SJCRH30 (cell line): ENCODE results near the gene BRAF. TPM values are rescaled to one million over a fixed set of nuclear protein-coding genes. Genes with fewer than 3 reads are reported as not detected.
"Not testable (repeated sequence)": the region's sequence is repeated elsewhere in the genome, so short reads cannot be mapped to it uniquely, and the experiment has no call there.

Experiments
- DNase-seq, 2 experiments: peaks; one replicate each; pipeline ENCODE4 v3.0.0-alpha.2; 2015 to 2020
- H3K27ac ChIP-seq: fragments of 250-450 bp; sonication (Bioruptor Pico); 2 replicates; pipeline ENCODE4 v1.5.1; 2020; ENCODE audit warnings: mild to moderate bottlenecking, moderate library complexity
- H3K27me3 ChIP-seq: fragments of 250-450 bp; sonication (Bioruptor Pico); 2 replicates; pipeline ENCODE4 v1.5.1; 2020; ENCODE audit warnings: mild to moderate bottlenecking, moderate library complexity
- H3K36me3 ChIP-seq: fragments of 250-450 bp; sonication (Bioruptor Pico); 2 replicates; pipeline ENCODE4 v1.5.1; 2020; ENCODE audit warnings: mild to moderate bottlenecking, moderate library complexity
- H3K4me1 ChIP-seq: fragments of 250-450 bp; sonication (Bioruptor Pico); 2 replicates; pipeline ENCODE4 v1.5.1; 2020; ENCODE audit warnings: mild to moderate bottlenecking, moderate library complexity
- H3K4me3 ChIP-seq: fragments of 250-450 bp; sonication (Bioruptor Pico); 2 replicates; pipeline ENCODE4 v1.5.1; 2020; ENCODE audit warnings: mild to moderate bottlenecking, moderate library complexity
- H3K9me3 ChIP-seq: fragments of 250-450 bp; sonication (Bioruptor Pico); replicated peaks from 2 replicates; pipeline ENCODE4 v1.5.1; 2020; ENCODE audit warnings: mild to moderate bottlenecking, moderate library complexity
- total RNA-seq: library from RNA; depleted of rRNA; stranded (reverse); fragments of >200 nt; shearing (Covaris generic); gene quantifications from 2 replicates; pipeline ENCODE4 v1.2.3, GENCODE V29; 2014

BRAF gene
- total RNA-seq, 1 experiment from 2014 or later: 26.2 TPM

DNA sequence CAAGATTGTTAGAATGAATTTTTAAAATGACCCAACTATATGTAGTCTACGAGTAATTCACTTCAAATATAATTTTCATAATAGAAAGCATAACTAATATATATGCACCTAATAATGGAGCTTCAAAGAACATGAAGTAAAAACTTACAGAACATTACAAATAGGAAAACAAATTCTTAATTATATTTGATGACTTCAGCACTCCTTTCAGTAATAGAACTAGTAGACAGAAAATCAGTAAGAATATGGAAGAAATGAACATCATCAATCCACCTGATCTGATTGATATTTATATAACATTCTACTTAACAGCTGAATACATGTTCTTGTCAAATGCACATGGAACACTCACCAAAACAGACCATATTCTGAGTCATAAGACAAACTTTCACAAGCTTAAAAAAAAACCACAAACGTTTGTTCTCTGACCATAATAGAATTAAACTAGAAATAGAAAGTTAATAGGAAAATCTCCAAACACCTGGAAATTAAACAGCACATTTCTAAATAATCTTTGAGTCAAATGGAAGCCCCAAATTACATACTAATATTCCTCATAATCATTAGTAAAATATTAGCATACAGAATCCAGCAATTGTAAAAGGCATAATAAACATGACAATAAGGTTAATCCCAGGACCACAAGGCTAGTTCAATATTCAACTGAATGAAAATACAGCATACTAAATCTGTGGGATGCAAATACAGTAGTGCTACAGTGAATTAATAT is 48.0 kb downstream of the BRAF start:
- 0 out of 2 replicates have a peak, but pooled peaks cover 2% of the 10 kb centered on the region for H3K9me3 ChIP-seq
- DNase-seq: peak in 1 of 2 experiments; percentile 42
- 0 out of 2 replicates have a peak, but pooled peaks cover 2% of the 10 kb centered on the region for H3K36me3 ChIP-seq
- no peaks in the 10 kb centered on the region for H3K27me3 ChIP-seq
- H3K4me3 ChIP-seq: no peak overlapping the region
- peaks cover 6% of the 10 kb centered on the region; the same call in 1 of the 2 replicates for H3K4me1 ChIP-seq
- no peak overlapping the region for H3K27ac ChIP-seq

DNA sequence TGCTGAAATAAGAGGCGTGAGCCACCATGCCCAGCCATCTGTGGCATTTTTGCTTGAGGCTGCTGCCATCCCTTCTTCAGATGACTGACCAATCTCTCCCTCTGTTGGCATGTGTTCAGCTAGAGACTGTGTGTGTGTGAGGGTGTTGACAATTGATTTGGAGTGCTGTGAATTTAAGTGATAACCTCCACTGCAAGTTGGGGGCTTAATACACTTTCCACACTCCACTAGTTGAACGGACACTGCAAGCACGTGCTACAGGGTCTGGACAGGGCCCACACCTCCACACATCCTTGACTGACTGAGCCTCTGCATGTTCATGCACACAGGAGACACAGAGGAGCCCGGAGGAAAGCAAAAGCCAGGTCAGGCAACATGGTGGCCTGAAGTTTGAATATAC is 51.3 kb downstream of the BRAF start:
- no peaks in the 10 kb centered on the region for H3K9me3 ChIP-seq
- no peaks in the 10 kb centered on the region for H3K36me3 ChIP-seq
- H3K27ac ChIP-seq: no peak overlapping the region
- no peak overlapping the region for H3K4me3 ChIP-seq
- no peaks in the 10 kb centered on the region for H3K27me3 ChIP-seq
- peaks cover 6% of the 10 kb centered on the region; the same call in 1 of the 2 replicates for H3K4me1 ChIP-seq
- no peak for DNase-seq

DNA sequence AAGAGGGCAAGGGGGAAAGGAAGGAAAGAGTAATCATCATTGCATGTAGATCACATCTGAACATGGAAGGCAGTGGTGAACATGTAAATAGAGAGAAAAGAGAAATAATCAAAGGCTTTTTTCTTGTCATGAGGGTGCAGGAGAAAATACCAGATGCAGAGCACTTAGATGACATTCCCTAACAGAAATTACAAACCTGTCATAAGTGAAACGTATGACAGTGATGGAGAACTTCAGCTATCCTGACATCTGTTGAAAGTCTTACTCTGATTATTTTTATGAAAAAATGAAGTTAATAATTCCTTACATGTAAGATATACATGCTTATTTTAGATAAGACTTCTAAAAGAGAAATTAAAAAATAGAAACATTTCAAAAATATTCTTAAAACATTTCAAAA is 54.7 kb downstream of the BRAF start:
- Histone ChIP-seq H3K27ac (no peak overlapping the region), H3K4me3 (no peak overlapping the region), H3K4me1 (no peaks in the 10 kb centered on the region), H3K27me3 (no peaks in the 10 kb centered on the region), H3K36me3 (no peaks in the 10 kb centered on the region), H3K9me3 (no peaks in the 10 kb centered on the region)
- no peak for DNase-seq

DNA sequence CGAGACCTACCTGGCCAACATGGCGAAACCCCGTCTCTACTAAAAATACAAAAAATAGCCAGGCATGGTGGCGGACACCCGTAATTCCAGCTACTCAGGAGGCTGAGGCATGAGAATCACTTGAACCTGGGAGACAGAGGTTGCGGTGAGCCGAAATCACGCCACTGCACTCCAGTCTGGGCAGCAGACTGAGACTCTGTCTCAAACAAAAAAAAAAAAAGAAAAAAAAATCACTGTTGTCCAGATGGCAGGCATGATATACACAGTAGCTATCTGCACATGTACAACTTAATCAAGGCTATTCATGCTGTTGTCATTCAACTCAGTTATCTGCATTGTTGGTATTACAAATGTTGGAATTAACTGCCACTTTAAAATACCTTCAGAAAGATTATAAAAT is 55.3 kb downstream of the BRAF start:
- Histone ChIP-seq H3K27ac (no peak overlapping the region), H3K27me3 (no peaks in the 10 kb centered on the region), H3K9me3 (no peaks in the 10 kb centered on the region), H3K4me1 (no peaks in the 10 kb centered on the region), H3K36me3 (no peaks in the 10 kb centered on the region), H3K4me3 (no peak overlapping the region)
- DNase-seq: no peak

DNA sequence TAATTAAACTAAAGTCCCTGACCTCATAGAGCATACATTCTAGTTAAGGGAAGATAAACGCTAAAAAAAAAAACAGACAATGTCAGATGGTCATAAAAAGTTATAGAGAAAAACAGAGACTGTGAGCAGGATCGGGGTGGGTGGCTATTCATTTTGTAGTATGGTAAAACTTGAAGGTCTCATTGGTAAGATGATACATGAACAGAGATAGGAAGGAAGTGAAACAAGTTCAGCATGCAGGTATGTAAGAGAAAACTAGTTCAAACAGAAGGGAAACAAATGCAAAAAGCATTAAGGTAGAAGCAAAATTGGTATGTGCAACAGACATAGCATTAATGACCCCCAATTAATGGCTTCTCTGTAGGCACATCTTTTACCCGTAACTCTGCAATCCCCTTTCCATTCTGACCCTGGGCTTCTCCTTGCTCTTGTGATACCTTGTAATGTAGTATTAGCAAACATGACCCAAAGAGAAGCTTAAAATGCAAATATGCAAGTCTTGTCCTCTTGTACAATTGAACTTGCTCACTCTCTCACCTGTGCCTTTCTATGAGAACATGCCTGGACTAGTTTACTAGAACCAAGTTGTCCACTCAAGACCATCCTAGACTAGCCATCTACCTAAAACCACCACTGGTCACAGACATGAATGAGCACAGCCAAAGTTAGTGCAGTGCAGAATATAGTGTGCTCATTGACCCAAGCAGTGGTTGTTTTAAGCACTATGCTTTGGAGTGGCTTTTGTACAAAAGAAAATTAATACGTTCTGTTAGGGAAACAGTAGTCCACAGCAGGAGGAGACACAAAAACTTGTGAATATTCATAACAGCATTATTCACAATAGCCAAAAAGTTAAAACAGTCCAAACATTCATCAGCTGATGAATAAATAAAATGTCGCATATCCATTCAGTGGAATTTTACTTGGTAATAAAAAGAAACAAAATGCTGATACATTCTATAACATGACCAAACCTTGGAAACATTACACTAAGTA is 57.0 kb downstream of the BRAF start:
- no peaks in the 10 kb centered on the region for H3K4me1 ChIP-seq
- DNase-seq: no peak
- H3K4me3 ChIP-seq: no peak overlapping the region
- no peaks in the 10 kb centered on the region for H3K36me3 ChIP-seq
- H3K9me3 ChIP-seq: no peaks in the 10 kb centered on the region
- no peaks in the 10 kb centered on the region for H3K27me3 ChIP-seq
- H3K27ac ChIP-seq: no peak overlapping the region

DNA sequence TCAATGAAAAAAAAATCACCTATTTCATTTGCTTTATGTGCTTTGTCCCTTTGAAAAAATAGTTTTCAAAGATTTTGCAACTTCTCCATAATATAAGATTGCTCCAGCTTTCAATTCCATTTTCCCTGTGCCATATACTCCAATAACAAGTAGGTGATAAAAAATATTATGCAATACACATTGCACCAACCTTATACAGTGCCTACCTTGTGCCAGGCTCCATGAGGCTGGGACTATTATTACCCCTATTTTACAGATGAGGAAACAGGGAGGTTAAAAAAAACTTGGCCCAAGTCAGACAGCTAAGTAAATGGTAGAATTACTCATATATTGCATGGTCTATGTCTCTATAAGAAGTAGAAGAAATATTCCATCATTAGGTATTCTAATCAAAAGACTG is 57.8 kb downstream of the BRAF start:
- DNase-seq: no peak
- Histone ChIP-seq H3K27me3 (no peaks in the 10 kb centered on the region), H3K27ac (no peak overlapping the region), H3K36me3 (no peaks in the 10 kb centered on the region), H3K4me1 (no peaks in the 10 kb centered on the region), H3K9me3 (no peaks in the 10 kb centered on the region), H3K4me3 (no peak overlapping the region)

DNA sequence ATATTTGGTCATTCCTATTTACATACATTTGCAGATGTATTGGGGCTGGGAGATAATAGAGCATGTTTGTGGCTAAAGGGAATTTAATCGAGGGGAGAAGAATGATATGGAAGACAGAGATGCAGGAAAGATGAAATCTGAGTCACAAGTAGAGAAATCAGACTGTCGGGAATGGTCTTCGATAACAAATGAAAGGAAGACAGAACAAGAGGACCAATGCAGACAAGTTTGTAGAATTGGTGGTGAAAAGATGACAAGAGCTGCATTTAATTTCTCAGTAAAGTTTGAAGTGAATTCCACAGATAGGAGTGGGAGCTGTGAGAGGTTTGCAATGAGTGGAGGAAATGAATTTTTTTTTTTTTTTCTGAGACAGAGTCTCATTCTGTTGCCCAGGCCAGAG is 60.0 kb downstream of the BRAF start:
- Histone ChIP-seq H3K9me3 (no peaks in the 10 kb centered on the region), H3K27ac (no peak overlapping the region), H3K36me3 (no peaks in the 10 kb centered on the region), H3K27me3 (no peaks in the 10 kb centered on the region), H3K4me3 (no peak overlapping the region), H3K4me1 (no peaks in the 10 kb centered on the region)
- DNase-seq: no peak

DNA sequence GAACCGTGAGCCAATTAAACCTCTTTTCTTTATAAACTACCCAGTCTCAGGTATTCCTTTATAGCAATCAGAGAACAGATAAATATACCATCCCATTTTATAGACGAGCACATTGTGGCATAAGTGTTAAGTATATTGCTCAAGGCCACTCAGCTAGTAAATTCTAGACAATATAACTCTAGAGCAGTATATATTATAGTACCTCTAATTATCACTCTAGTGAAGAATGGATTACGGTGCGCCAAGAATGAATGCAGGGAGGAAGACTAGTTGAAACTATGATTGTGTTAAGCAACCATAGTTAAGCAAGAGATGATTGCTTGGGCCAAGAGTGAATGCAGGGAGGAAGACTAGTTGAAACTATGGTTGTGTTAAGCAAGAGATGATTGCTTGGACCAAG is 60.9 kb downstream of the BRAF start:
- no peak for DNase-seq
- no peaks in the 10 kb centered on the region for H3K36me3 ChIP-seq
- H3K4me3 ChIP-seq: no peak overlapping the region
- no peaks in the 10 kb centered on the region for H3K9me3 ChIP-seq
- no peaks in the 10 kb centered on the region for H3K27me3 ChIP-seq
- H3K27ac ChIP-seq: no peak overlapping the region
- H3K4me1 ChIP-seq: no peaks in the 10 kb centered on the region

DNA sequence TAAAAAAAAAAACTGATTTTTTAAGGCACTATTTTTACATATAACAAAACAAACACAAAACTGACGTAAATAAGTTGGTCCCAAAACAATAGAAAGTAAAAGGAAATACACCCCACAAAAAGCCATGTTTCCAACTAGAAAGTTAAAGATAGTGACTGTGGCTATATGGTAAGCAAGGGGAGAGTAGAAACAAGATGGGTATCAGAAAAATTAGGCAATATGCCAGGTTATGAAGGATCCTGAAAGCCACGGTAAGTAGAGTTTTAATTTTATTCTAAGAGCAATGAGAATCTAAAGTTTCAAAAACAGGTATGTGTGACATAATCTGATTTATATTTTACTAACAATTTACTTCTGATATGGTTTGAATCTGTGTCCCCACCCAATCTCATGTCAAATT is 61.5 kb downstream of the BRAF start:
- no peaks in the 10 kb centered on the region for H3K36me3 ChIP-seq
- H3K4me3 ChIP-seq: no peak overlapping the region
- no peak for DNase-seq
- H3K27ac ChIP-seq: no peak overlapping the region
- no peaks in the 10 kb centered on the region for H3K4me1 ChIP-seq
- H3K9me3 ChIP-seq: no peaks in the 10 kb centered on the region
- no peaks in the 10 kb centered on the region for H3K27me3 ChIP-seq

DNA sequence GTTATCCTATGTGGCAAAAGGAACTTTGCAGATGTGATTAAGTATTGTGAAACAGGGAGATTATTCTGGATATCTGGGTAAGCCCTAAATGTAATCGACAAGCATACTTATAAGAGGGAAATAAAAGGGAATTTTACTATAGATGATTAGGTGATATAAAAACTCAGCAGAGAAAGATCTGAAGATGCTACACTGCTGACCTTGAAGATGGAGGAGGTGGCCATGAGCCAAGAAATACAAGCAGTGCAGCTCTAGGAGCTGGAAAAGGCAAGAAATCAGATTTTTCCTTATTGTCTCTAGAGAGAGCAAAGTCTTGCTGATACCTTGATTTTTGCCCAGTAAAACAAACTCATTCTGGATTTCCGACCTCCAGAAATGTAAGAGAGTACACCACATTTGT is 67.7 kb downstream of the BRAF start:
- no peaks in the 10 kb centered on the region for H3K9me3 ChIP-seq

DNA sequence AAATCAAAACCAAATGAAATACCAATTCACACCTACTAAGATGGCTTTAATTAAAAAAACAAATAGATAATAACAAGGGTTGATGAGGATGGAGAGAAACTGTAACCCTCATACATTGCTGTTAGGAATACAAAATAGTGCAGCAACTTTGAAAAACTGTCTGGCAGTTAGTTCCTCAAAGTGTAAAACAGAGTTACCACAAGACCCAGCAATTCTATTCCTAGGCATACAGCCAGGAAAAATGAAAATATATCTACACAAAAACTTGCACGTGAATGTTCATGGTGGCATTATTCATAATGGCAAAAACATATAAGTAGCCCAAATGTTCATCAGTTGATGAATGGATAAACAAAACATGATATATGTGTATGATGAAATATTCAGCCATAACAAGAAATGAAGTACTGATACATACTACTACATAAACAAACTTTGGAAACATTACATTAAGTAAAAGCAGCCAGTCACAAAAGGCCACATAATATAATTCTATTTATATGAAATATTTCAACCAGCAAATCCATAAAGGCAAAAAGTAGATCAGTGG is 83.5 kb downstream of the BRAF start:
- DNase-seq: no peak
- Histone ChIP-seq H3K4me3 (no peak overlapping the region), H3K4me1 (no peaks in the 10 kb centered on the region), H3K36me3 (peaks cover 18% of the 10 kb centered on the region; the same call in 1 of the 2 replicates), H3K27ac (no peak overlapping the region), H3K9me3 (0 out of 2 replicates have a peak, but pooled peaks cover 3% of the 10 kb centered on the region), H3K27me3 (no peaks in the 10 kb centered on the region)

More for the DNA sequence above, 67.7 kb downstream of the BRAF start:
- Histone ChIP-seq H3K36me3 (no peaks in the 10 kb centered on the region), H3K27ac (no peak overlapping the region), H3K4me1 (no peaks in the 10 kb centered on the region), H3K4me3 (no peak overlapping the region), H3K27me3 (no peaks in the 10 kb centered on the region)
- DNase-seq: no peak

DNA sequence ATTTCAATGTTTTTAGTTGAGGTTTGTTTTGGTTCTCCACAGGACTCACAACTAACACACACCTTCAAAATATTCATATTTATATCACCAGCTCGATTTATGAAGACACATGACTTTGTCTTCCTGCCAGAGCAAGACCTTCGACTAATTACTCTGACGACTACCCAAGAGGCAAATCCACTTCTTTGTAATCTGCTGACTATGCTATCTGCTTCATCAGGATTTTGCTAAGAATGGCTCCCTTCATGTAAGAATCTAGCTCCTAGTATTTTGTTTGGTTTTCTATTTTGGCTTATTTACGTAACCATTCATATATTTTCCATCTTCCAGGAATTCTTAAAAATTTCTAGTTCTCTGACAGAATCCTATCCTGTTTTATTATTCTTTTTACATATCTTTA is 93.0 kb downstream of the BRAF start:
- H3K9me3 ChIP-seq: no peaks in the 10 kb centered on the region; the same call in 1 of the 2 replicates
- H3K27ac ChIP-seq: no peak overlapping the region
- H3K4me1 ChIP-seq: no peaks in the 10 kb centered on the region
- H3K36me3 ChIP-seq: peaks cover 33% of the 10 kb centered on the region
- H3K4me3 ChIP-seq: no peak overlapping the region
- no peak for DNase-seq
- H3K27me3 ChIP-seq: no peaks in the 10 kb centered on the region

DNA sequence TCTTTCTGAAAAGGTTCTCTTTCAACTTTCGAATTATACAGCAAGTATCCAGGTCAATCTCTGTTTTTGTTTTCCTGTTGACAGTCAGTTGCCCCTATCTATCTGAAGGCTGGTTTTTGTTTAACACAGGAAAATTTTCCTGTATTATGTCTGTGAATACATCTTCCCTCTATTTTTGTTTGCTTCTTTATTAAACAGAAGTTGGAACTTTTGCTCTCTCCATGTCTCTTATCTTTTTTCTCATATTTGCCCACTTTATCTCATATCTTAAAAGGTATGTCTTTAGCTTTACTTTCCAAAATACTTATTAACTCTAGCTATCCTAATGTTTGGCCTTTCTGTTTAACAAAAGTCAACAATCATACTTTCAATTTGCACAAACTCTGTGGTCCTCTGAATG is 95.0 kb downstream of the BRAF start:
- Histone ChIP-seq H3K27ac (no peak overlapping the region), H3K36me3 (peaks cover 27% of the 10 kb centered on the region), H3K4me3 (no peak overlapping the region), H3K9me3 (no peaks in the 10 kb centered on the region; the same call in 1 of the 2 replicates), H3K27me3 (no peaks in the 10 kb centered on the region), H3K4me1 (no peaks in the 10 kb centered on the region)
- DNase-seq: no peak

DNA sequence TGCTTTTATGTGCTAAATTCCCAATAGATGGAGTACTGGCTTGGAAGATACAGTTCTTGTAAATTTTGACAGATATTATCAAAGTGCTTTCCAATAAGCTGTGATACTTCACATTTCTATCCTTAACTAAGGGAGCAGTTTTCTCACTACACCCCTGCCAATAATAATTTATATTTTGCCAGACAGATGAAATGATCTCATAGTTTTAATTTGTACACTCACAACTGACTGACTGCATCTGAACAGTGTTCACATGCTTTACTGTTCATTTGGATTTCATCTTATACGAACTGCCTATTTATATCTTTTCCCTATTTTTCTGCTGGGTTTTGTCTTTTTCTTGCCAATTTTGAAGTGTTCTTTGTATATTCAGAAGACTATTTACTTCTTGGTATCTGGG is 96.0 kb downstream of the BRAF start:
- DNase-seq: no peak
- H3K27me3 ChIP-seq: no peaks in the 10 kb centered on the region
- no peaks in the 10 kb centered on the region; the same call in 1 of the 2 replicates for H3K9me3 ChIP-seq

DNA sequence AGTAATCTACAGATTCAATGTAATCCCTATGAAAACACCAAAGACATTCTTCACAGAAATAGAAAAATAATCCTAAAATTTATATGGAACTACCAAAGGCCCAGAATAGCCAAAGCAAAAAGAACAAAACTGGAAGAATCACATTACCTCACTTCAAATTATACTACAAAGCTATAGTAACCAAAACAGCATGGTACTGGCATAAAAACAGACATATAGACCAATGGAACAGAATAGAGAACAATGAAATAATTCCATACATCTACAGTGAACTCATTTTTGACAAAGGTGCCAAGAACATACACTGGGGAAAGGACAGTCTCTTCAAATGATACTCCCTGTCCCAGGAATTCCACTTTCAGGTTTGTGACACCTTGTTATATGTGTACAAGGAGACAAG is 107.3 kb downstream of the BRAF start:
- H3K9me3 ChIP-seq, DNase-seq: not testable (repeated sequence)

More for the DNA sequence above, 96.0 kb downstream of the BRAF start:
- Histone ChIP-seq H3K4me1 (no peaks in the 10 kb centered on the region), H3K27ac (no peak overlapping the region), H3K4me3 (no peak overlapping the region), H3K36me3 (peaks cover 17% of the 10 kb centered on the region; the same call in 1 of the 2 replicates)

More for the DNA sequence above, 107.3 kb downstream of the BRAF start:
- H3K4me1 ChIP-seq, H3K4me3 ChIP-seq, H3K27me3 ChIP-seq, H3K36me3 ChIP-seq, H3K27ac ChIP-seq: not testable (repeated sequence)
